H1 (cell line): ENCODE results near the gene ADD3. TPM values are rescaled to one million over a fixed set of nuclear protein-coding genes. Genes with fewer than 3 reads are reported as not detected.
"Not testable (repeated sequence)": the region's sequence is repeated elsewhere in the genome, so short reads cannot be mapped to it uniquely, and the experiment has no call there.

Experiments used
- CTCF ChIA-PET: fragments of 300-600 bp; sonication (Branson Sonifier 250); formaldehyde crosslinking; loops from one replicate; lab custom pipeline; 2021; ENCODE audit not compliant: partially characterized antibody; lab: Charles Lee
- POLR2A ChIA-PET: fragments of 300-600 bp; sonication (Branson Sonifier 250); formaldehyde crosslinking; loops from one replicate; lab custom pipeline; 2021; ENCODE audit warnings: inconsistent platforms; ENCODE audit not compliant: partially characterized antibody; lab: Charles Lee
- DNase-seq, 2 experiments: peaks; one replicate each; pipeline versions ENCODE4 v3.0.0 to v3.0.0-alpha.2; 2010 to 2022; ENCODE audit warnings: low spot score in 2 of 2, low read depth in 1 of 2, mixed read lengths in 1 of 2
- FAIRE-seq: peaks from 2 replicates; lab custom pipeline; 2011; peaks lifted over from hg19 to GRCh38; lab: Jason Lieb, UNC
- H2AFZ ChIP-seq: 2 replicates; pipeline ENCODE4 v1.8.1; 2012; ENCODE audit warnings: low read length, inconsistent platforms
- H2AK5ac ChIP-seq: 2 replicates; pipeline ENCODE4 v1.6.1; 2013; ENCODE audit warnings: low read depth, low read length
- H2BK120ac ChIP-seq: replicated peaks from 2 replicates; pipeline ENCODE3; 2013; ENCODE audit warnings: low read depth, low read length, inconsistent platforms
- H2BK12ac ChIP-seq: 2 replicates; pipeline ENCODE4 v1.6.1; 2013; ENCODE audit warnings: low read depth, low read length
- H2BK15ac ChIP-seq: 2 replicates; pipeline ENCODE4 v1.6.1; 2013; ENCODE audit warnings: low read length
- H2BK20ac ChIP-seq: 2 replicates; pipeline ENCODE4 v1.6.1; 2013; ENCODE audit warnings: low read length
- H2BK5ac ChIP-seq: 2 replicates; pipeline ENCODE4 v1.6.1; 2013; ENCODE audit warnings: low read depth, low read length
- H3K14ac ChIP-seq: 2 replicates; pipeline ENCODE4 v1.6.1; 2013; ENCODE audit warnings: inconsistent platforms; ENCODE audit not compliant: insufficient read length
- H3K18ac ChIP-seq: 2 replicates; pipeline ENCODE4 v1.6.1; 2013; ENCODE audit warnings: low read length; ENCODE audit errors: extremely low read depth
- H3K23ac ChIP-seq: 2 replicates; pipeline ENCODE4 v1.6.1; 2013; ENCODE audit warnings: inconsistent platforms; ENCODE audit not compliant: insufficient read length
- H3K23me2 ChIP-seq: 2 replicates; pipeline ENCODE4 v1.6.1; 2013; ENCODE audit warnings: low read depth, low read length
- H3K27ac ChIP-seq: 2 replicates; pipeline ENCODE4 v1.6.1; 2011; ENCODE audit warnings: low read depth, low read length, inconsistent platforms
- H3K27me3 ChIP-seq, 4 experiments: replicated peaks in 1 of 4; 1 replicate in 1 of 4; 2 replicates in 3 of 4; pipeline versions ENCODE4 v1.6.1 to v1.8.1; 2011 to 2013; ENCODE audit warnings: low read length in 3 of 4, mild to moderate bottlenecking in 3 of 4, inconsistent platforms in 2 of 4, mixed read lengths in 2 of 4, moderate library complexity in 1 of 4; ENCODE audit not compliant: control insufficient read depth in 3 of 4, insufficient read depth in 3 of 4; ENCODE audit errors: extremely low read depth in 1 of 4
- H3K36me3 ChIP-seq, 4 experiments: 2 replicates each; pipeline versions ENCODE4 v1.6.1 to v1.8.1; 2011 to 2013; ENCODE audit warnings: mild to moderate bottlenecking in 4 of 4, low read length in 3 of 4, moderate library complexity in 2 of 4, control low read depth in 1 of 4, inconsistent platforms in 1 of 4; ENCODE audit not compliant: insufficient read depth in 4 of 4, control insufficient read depth in 2 of 4
- H3K4ac ChIP-seq: replicated peaks from 2 replicates; pipeline ENCODE3; 2013; ENCODE audit warnings: low read length, low read depth, mixed read lengths, inconsistent platforms; ENCODE audit not compliant: insufficient read length
- H3K4me1 ChIP-seq, 4 experiments: replicated peaks in 1 of 4; 1 replicate in 1 of 4; 2 replicates in 3 of 4; pipeline versions ENCODE4 v1.6.1 to v1.8.1; 2011 to 2013; ENCODE audit warnings: low read length in 3 of 4, inconsistent platforms in 2 of 4, mixed read lengths in 1 of 4; ENCODE audit not compliant: insufficient read depth in 4 of 4, control insufficient read depth in 3 of 4
- H3K4me2 ChIP-seq, 2 experiments: 2 replicates each; pipeline versions ENCODE4 v1.6.1 to v1.8.1; 2011 to 2013; ENCODE audit warnings: low read depth in 2 of 2, low read length in 2 of 2, control low read depth in 1 of 2, inconsistent platforms in 1 of 2, mild to moderate bottlenecking in 1 of 2; ENCODE audit not compliant: insufficient read depth in 1 of 2
- H3K4me3 ChIP-seq, 4 experiments: fragments of 200-600, 300-600 bp in 1 of 4; sonication (generic), shearing (Covaris generic), sonication (Bioruptor Twin) in 1 of 4; 2 replicates each; pipeline versions ENCODE4 v1.5.1 to v1.8.1; 2011 to 2016; ENCODE audit warnings: low read length in 4 of 4, low read depth in 3 of 4, control low read depth in 2 of 4, inconsistent platforms in 2 of 4, mild to moderate bottlenecking in 2 of 4, mixed read lengths in 1 of 4, moderate library complexity in 1 of 4; ENCODE audit not compliant: insufficient read depth in 2 of 4; ENCODE audit errors: extremely low read depth in 1 of 4
- H3K56ac ChIP-seq: replicated peaks from 2 replicates; pipeline ENCODE3; 2013; ENCODE audit warnings: low read depth, mild to moderate bottlenecking, mixed read lengths, low read length, inconsistent platforms; ENCODE audit not compliant: insufficient read length
- H3K79me1 ChIP-seq: 2 replicates; pipeline ENCODE4 v1.6.1; 2013; ENCODE audit warnings: low read depth, low read length, control low read depth
- H3K79me2 ChIP-seq, 2 experiments: 2 replicates each; pipeline versions ENCODE4 v1.6.1 to v1.8.1; 2012 to 2013; ENCODE audit warnings: low read length in 2 of 2, mild to moderate bottlenecking in 2 of 2, inconsistent platforms in 1 of 2; ENCODE audit not compliant: insufficient read depth in 2 of 2, control insufficient read depth in 1 of 2
- H3K9ac ChIP-seq, 4 experiments: replicated peaks in 1 of 4; 1 replicate in 1 of 4; 2 replicates in 3 of 4; pipeline versions ENCODE4 v1.6.1 to v1.8.1; 2011 to 2013; ENCODE audit warnings: low read depth in 3 of 4, low read length in 3 of 4, control low read depth in 2 of 4, mild to moderate bottlenecking in 2 of 4, moderate library complexity in 2 of 4, inconsistent platforms in 1 of 4; ENCODE audit errors: extremely low read depth in 1 of 4
- H3K9me3 ChIP-seq, 2 experiments: 2 replicates each; pipeline versions ENCODE4 v1.6.1 to v1.8.1; 2012 to 2013; ENCODE audit warnings: mild to moderate bottlenecking in 2 of 2, moderate library complexity in 2 of 2, control low read depth in 1 of 2, inconsistent platforms in 1 of 2, low read depth in 1 of 2, low read length in 1 of 2, mixed read lengths in 1 of 2; ENCODE audit not compliant: insufficient read depth in 2 of 2
- H4K20me1 ChIP-seq, 2 experiments: replicated peaks in 1 of 2; 2 replicates each; pipeline versions ENCODE3 to v1.8.1; 2011 to 2013; ENCODE audit warnings: inconsistent platforms in 2 of 2, low read length in 2 of 2, mild to moderate bottlenecking in 1 of 2; ENCODE audit not compliant: insufficient read depth in 2 of 2, control insufficient read depth in 1 of 2
- H4K5ac ChIP-seq: 2 replicates; pipeline ENCODE4 v1.6.1; 2013; ENCODE audit warnings: low read length, low read depth, mixed read lengths, inconsistent platforms; ENCODE audit not compliant: insufficient read length
- H4K8ac ChIP-seq: 2 replicates; pipeline ENCODE4 v1.8.0; 2013; ENCODE audit warnings: mild to moderate bottlenecking, moderate library complexity, low read length, inconsistent platforms; ENCODE audit not compliant: insufficient read depth; ENCODE audit errors: extremely low read depth
- H4K91ac ChIP-seq: replicated peaks from 2 replicates; pipeline ENCODE3; 2013; ENCODE audit warnings: low read length, mixed read lengths, inconsistent platforms; ENCODE audit not compliant: insufficient read length
- WGBS, 2 experiments: shearing (Covaris generic) in 1 of 2; methylation state at CpG; one replicate each; pipeline versions ENCODE4 v1.1.6 to v1.1.7; 2013 to 2015; ENCODE audit warnings: low lambda C conversion rate in 2 of 2, mixed read lengths in 2 of 2, inconsistent platforms in 1 of 2, low coverage in 1 of 2, missing lambda C conversion rate in 1 of 2; ENCODE audit not compliant: insufficient replicate concordance in 2 of 2, insufficient coverage in 1 of 2, insufficient read length in 1 of 2; ENCODE audit errors: extremely low coverage in 1 of 2, missing lambda C conversion rate in 1 of 2; 5-methylcytosine and 5-hydroxymethylcytosine counted together
- polyA plus RNA-seq, 7 experiments: library from polyadenylated mRNA; depleted of rRNA in 3 of 7; stranded (reverse) in 5 of 7; unstranded in 2 of 7; fragments of >200 nt in 5 of 7; fragments of 200-250 nt in 2 of 7; gene quantifications; 1 replicate in 5 of 7; 2 replicates in 1 of 7; 4 replicates in 1 of 7; pipeline versions ENCODE4 v1.2.1 to v1.2.3, GENCODE V29; 2011 to 2013; ENCODE audit warnings: missing spikeins in 2 of 7, mixed read lengths in 2 of 7
- total RNA-seq: library from RNA; stranded (reverse); fragmentation: NEBNext Ultra II Directional; extraction: Animal tissue kit (Norgen Biotek cat#: 25700); gene quantifications from 2 replicates; pipeline ENCODE4 v1.2.1, GENCODE V29; 2021

Gene ADD3
- total and polyA plus RNA-seq, 2 of the 8 experiments (the other 6 are each of a cell fraction or from before 2014, with no cell fraction given) = 44.7 to 85.6 TPM

- H3K4me1 ChIP-seq, H3K56ac ChIP-seq, H4K20me1 ChIP-seq, FAIRE-seq, H3K14ac ChIP-seq, H3K27me3 ChIP-seq, H2BK20ac ChIP-seq, H2BK15ac ChIP-seq, H2BK120ac ChIP-seq, H3K9ac ChIP-seq, H3K27ac ChIP-seq, H3K9me3 ChIP-seq, H3K4me3 ChIP-seq, H3K23ac ChIP-seq, POLR2A ChIA-PET, H2AFZ ChIP-seq, H2BK5ac ChIP-seq, H4K91ac ChIP-seq, H4K8ac ChIP-seq, H2AK5ac ChIP-seq, H3K18ac ChIP-seq, H3K79me1 ChIP-seq, H3K4me2 ChIP-seq, H3K23me2 ChIP-seq, H3K4ac ChIP-seq, DNase-seq, H2BK12ac ChIP-seq, H4K5ac ChIP-seq, H3K79me2 ChIP-seq: not testable (repeated sequence)
- H3K36me3 ChIP-seq = peaks cover 0 to 49% (median 23%) of the 10 kb centered on the region in 4 experiments; a peak in 7 of 8 replicates
- CTCF ChIA-PET = interaction anchor here (0.6 kb wide), 2 partner anchors 52 to 125 kb away, joined by 3 read pairs; no protein-coding TSS in a partner anchor
- WGBS, 2 experiments = 87% methylated on average over 2 of the region's 2 CpGs; no CpG with 5 or more reads in 1 of the 2 experiments
Observed at GRCh38 chr10:110114668-110115067, 106.9 kb downstream of the ADD3 start.
